Measurements from ENCODE around the gene ZNF384.

- no peak for TF ChIP-seq EP300 (IDR thresholded peaks at IDR 0.05)
- TF ChIP-seq CTCF (IDR thresholded peaks at IDR 0.05) = no peak
- TF ChIP-seq POLR2A (IDR thresholded peaks at IDR 0.05) = no peak
These were observed 36.8 kb downstream of the ZNF384 start for GRCh38 chr12:6652391-6652790.
